ENCODE results near the gene ARID1A.

GRCh38 chr1:26696119-26696653 lies 371 bp downstream of the ARID1A start:
- no peak for TF ChIP-seq CTCF (IDR thresholded peaks at IDR 0.05; ENCODE audit: low read length)
- no peak for TF ChIP-seq EZH2 (IDR thresholded peaks at IDR 0.05; ENCODE audit: borderline replicate concordance, low read length)

All from OCI-LY1 (cell line).